ENCODE data around the gene ZNF579. TPM values are rescaled to one million over a fixed set of nuclear protein-coding genes. Genes with fewer than 3 reads are reported as not detected.

The ZNF579 gene
- total RNA-seq, 1 donor = 6.9 TPM

DNA sequence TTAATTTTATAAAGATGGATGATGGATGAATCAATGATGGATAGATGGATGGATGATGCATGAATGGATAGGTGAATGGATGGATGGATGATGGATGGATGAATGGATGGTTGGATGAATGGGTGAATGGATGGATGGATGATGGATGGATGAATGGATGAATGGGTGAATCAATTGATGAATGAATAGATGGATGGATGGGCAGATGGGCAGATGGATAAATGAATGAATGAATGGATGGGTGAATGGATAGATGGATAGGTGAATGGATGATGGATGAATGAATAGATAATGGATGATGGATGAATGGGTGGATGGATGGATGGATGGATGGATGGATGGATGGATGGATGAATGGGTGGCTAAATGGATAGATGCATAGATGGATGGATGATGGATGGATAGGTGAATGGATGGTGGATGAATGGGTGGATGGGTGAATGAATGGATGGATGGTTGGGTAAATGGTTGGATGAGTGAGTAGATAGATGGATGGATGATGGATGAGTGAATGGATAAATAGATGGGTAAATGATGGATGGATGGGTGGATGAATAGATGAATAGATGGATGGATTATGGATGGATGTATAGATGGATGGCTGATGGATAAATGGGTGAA lies 12.8 kb downstream of the ZNF579 start:
- no peaks in the 10 kb centered on the region for H4K20me1 ChIP-seq (ENCODE audit: insufficient read depth, low read length)
- H3K4me3 ChIP-seq (ENCODE audit: insufficient read depth, low read length) = no peak overlapping the region
- H3K79me2 ChIP-seq (ENCODE audit: insufficient read depth, low read length) = no peaks in the 10 kb centered on the region
- H2AFZ ChIP-seq (ENCODE audit: low read length) = no peak overlapping the region
- no peak for DNase-seq (ENCODE audit: insufficient read length, low spot score, missing footprints)
- H3K36me3 ChIP-seq (ENCODE audit: insufficient read depth, low read length) = no peaks in the 10 kb centered on the region
- TF ChIP-seq, protein P1, sequence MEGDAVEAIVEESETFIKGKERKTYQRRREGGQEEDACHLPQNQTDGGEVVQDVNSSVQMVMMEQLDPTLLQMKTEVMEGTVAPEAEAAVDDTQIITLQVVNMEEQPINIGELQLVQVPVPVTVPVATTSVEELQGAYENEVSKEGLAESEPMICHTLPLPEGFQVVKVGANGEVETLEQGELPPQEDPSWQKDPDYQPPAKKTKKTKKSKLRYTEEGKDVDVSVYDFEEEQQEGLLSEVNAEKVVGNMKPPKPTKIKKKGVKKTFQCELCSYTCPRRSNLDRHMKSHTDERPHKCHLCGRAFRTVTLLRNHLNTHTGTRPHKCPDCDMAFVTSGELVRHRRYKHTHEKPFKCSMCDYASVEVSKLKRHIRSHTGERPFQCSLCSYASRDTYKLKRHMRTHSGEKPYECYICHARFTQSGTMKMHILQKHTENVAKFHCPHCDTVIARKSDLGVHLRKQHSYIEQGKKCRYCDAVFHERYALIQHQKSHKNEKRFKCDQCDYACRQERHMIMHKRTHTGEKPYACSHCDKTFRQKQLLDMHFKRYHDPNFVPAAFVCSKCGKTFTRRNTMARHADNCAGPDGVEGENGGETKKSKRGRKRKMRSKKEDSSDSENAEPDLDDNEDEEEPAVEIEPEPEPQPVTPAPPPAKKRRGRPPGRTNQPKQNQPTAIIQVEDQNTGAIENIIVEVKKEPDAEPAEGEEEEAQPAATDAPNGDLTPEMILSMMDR (IDR thresholded peaks at IDR 0.05; ENCODE audit: extremely low read depth, low read depth, low read length) = no peak
- no peaks in the 10 kb centered on the region for H3K9me3 ChIP-seq (ENCODE audit: low read depth, low read length)
- no peaks in the 10 kb centered on the region for H3K4me1 ChIP-seq (ENCODE audit: insufficient read depth, low read length)
- H3K27ac ChIP-seq (ENCODE audit: low read depth, low read length) = no peak overlapping the region
- H3K27me3 ChIP-seq (ENCODE audit: insufficient read depth, low read length) = no peaks in the 10 kb centered on the region
- no peak overlapping the region for H3K4me2 ChIP-seq (ENCODE audit: insufficient read depth, low read length)

DNA sequence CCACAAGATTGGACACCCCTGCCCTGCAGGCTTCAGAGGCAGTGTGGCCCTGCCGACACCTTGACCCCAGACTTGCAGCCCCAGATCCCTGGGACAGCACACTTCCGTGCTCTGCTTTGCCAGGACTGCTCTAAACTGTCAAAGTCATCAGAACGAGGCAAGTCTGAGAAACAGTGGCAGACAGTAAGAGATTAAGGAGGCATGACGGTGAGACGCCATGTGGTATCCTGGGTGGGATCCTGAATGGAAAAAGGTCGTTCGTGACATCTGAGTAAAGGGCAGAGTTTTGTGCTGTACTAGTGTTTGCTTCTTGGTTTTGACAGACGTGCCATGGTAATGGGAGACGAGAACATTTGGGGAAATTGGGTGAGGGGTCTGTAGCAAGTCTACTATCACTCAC lies 13.8 kb downstream of the ZNF579 start:
- Histone ChIP-seq H3K4me1 (ENCODE audit: insufficient read depth, low read length) (no peaks in the 10 kb centered on the region), H2AFZ (ENCODE audit: low read length) (no peak overlapping the region), H3K27ac (ENCODE audit: low read depth, low read length) (no peak overlapping the region), H3K4me2 (ENCODE audit: insufficient read depth, low read length) (no peak overlapping the region), H3K27me3 (ENCODE audit: insufficient read depth, low read length) (no peaks in the 10 kb centered on the region), H3K4me3 (ENCODE audit: insufficient read depth, low read length) (no peak overlapping the region), H3K9me3 (ENCODE audit: low read depth, low read length) (no peaks in the 10 kb centered on the region), H4K20me1 (ENCODE audit: insufficient read depth, low read length) (no peaks in the 10 kb centered on the region), H3K79me2 (ENCODE audit: insufficient read depth, low read length) (no peaks in the 10 kb centered on the region), H3K36me3 (ENCODE audit: insufficient read depth, low read length) (no peaks in the 10 kb centered on the region)
- TF ChIP-seq, protein P1 (IDR thresholded peaks at IDR 0.05; ENCODE audit: extremely low read depth, low read depth, low read length) = no peak
- DNase-seq (ENCODE audit: insufficient read length, low spot score, missing footprints) = peak; percentile 21

DNA sequence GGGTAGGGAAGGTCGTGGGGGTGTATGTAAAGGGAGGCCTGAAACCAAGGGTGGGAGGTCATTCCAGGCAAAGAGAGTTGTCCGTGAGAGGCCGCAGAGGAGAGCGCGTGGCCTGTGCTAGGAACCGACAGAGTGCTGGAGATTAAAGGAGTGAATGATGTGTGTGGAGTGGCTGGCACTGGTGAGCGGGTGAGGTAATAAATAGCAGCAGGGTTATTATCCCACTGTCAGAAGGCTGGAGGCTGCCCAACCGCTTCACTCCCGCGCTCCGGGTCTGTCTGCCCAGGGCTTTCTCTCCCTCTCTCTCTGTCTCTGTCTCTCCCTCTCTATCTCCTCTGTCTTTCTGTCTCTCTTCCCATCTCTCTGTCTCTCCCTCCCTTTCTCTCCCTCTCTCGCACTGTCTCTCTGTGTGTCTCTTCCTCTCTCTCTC lies 17.4 kb downstream of the ZNF579 start:
- no peak overlapping the region for H2AFZ ChIP-seq (ENCODE audit: low read length)
- TF ChIP-seq, protein P1 (IDR thresholded peaks at IDR 0.05; ENCODE audit: extremely low read depth, low read depth, low read length) = no peak
- peak; percentile 83 for DNase-seq (ENCODE audit: insufficient read length, low spot score, missing footprints)

DNA sequence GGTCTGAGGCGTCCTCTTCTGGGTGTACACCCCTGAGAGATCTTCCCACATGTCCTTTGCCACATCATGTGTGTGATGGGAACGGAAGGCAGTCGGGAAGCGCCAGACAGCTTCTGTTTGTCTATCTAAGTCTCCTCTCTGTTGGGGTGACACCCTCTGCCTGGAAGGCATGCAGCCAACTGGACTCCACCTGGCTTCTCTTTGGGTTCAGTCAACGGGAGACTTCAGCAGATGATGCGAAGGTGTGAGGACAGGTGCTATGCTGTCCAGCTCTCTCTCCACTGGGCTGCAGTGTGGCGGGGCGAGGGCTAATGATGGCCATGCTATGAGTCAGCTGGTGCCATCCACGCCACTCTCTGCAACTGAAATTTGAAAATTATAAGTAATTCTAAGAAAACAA lies 21.0 kb downstream of the ZNF579 start:
- Histone ChIP-seq H3K9me3 (ENCODE audit: low read depth, low read length) (no peaks in the 10 kb centered on the region), H3K4me3 (ENCODE audit: insufficient read depth, low read length) (no peak overlapping the region), H3K27me3 (ENCODE audit: insufficient read depth, low read length) (no peaks in the 10 kb centered on the region), H3K36me3 (ENCODE audit: insufficient read depth, low read length) (no peaks in the 10 kb centered on the region), H3K4me1 (ENCODE audit: insufficient read depth, low read length) (no peaks in the 10 kb centered on the region), H3K4me2 (ENCODE audit: insufficient read depth, low read length) (no peak overlapping the region), H2AFZ (ENCODE audit: low read length) (no peak overlapping the region), H3K27ac (ENCODE audit: low read depth, low read length) (no peak overlapping the region), H4K20me1 (ENCODE audit: insufficient read depth, low read length) (no peaks in the 10 kb centered on the region), H3K79me2 (ENCODE audit: insufficient read depth, low read length) (no peaks in the 10 kb centered on the region)
- DNase-seq (ENCODE audit: insufficient read length, low spot score, missing footprints) = peak; percentile 17
- TF ChIP-seq, protein P1 (IDR thresholded peaks at IDR 0.05; ENCODE audit: extremely low read depth, low read depth, low read length) = no peak

More for the DNA sequence above, 17.4 kb downstream of the ZNF579 start:
- no peaks in the 10 kb centered on the region for H3K4me1 ChIP-seq (ENCODE audit: insufficient read depth, low read length)
- no peaks in the 10 kb centered on the region for H3K79me2 ChIP-seq (ENCODE audit: insufficient read depth, low read length)
- H3K4me3 ChIP-seq (ENCODE audit: insufficient read depth, low read length) = no peak overlapping the region
- H3K27me3 ChIP-seq (ENCODE audit: insufficient read depth, low read length) = no peaks in the 10 kb centered on the region
- H4K20me1 ChIP-seq (ENCODE audit: insufficient read depth, low read length) = no peaks in the 10 kb centered on the region
- no peaks in the 10 kb centered on the region for H3K9me3 ChIP-seq (ENCODE audit: low read depth, low read length)
- no peaks in the 10 kb centered on the region for H3K36me3 ChIP-seq (ENCODE audit: insufficient read depth, low read length)
- no peak overlapping the region for H3K4me2 ChIP-seq (ENCODE audit: insufficient read depth, low read length)
- H3K27ac ChIP-seq (ENCODE audit: low read depth, low read length) = no peak overlapping the region

Data from osteoblast (primary cell).